RCC 7860 (cell line): ENCODE data around the gene ITPA.

ENCODE experiments used
- DNase-seq: peaks from one replicate; pipeline ENCODE4 v3.0.0-alpha.2; 2015; ENCODE audit warnings: low spot score
- FAIRE-seq: peaks from 2 replicates; lab custom pipeline; 2012; peaks lifted over from hg19 to GRCh38; lab: Jason Lieb, UNC

Gene ITPA

DNA sequence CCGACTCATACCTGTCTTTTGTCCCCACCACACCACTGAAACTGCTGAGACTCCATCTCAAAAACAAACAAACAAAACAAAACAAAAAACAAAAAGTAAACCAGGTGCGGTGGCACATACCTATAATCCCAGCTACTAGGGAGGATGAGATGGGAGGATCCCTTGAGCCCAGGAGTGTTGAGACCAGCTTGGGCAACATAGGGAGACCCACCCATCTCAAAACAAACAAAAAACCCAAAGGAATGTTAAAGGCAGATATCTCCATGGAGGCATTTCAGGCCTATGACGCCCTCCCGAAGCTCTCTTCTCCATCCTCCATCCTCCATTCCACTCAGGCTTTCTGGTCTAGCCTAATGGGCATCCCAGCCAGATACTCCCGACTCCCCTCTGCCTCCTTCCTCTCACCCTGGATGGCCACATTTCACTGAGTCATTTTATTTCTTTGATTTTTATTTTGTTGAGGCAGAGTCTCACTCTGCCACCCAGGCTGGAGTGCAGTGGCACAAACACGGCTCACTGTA, 32.9 kb downstream of the ITPA start:
- DNase-seq: no peak
- no peak for FAIRE-seq

GRCh38 chr20:3243718-3244358, 34.5 kb downstream of the ITPA start:
- DNase-seq (no peak), FAIRE-seq (no peak)

DNA sequence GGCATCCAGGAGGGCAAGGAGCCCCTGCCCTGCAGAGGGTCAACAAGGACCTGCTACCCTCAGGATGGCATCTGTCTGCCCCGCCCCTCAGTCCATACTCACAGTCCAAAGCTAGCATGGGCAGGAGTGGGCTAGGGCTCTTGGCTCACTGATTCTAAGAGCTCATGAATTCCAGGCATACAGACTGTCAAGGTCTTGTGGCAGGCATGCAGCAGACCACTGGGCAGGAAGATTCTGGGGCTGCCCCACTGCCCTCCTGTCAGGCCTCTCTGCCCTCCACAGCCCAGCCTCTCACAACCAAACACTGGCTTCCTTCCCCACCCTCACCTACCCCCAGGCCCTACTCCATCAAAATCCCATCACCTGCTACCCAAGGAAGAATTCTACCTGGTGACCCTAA, 35.3 kb downstream of the ITPA start:
- DNase-seq (no peak), FAIRE-seq (no peak)

- FAIRE-seq (no peak), DNase-seq (no peak)
Measured at GRCh38 chr20:3245156-3245555, 35.9 kb downstream of the ITPA start.

DNA sequence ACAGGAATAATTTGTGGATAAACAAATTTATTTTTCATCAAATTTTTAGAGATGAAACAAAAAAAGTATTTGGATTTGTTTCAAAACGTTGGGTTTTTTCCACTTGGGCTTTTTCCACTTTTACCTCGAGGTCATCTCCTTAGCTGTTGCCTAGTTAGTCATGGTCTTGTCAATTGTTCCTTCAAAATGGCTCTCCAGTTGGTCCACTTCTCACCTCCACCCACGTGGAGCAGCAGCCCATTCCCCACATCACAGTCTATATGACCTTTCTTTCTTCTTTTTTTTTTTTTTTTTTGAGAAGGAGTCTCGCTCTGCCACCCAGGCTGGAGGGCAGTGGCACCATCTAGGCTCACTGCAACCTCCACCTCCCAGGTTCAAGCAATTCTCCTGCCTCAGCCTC, 36.4 kb downstream of the ITPA start:
- no peak for DNase-seq
- no peak for FAIRE-seq

- FAIRE-seq (no peak), DNase-seq (no peak)
Measured at GRCh38 chr20:3246682-3247081, 37.4 kb downstream of the ITPA start.

DNA sequence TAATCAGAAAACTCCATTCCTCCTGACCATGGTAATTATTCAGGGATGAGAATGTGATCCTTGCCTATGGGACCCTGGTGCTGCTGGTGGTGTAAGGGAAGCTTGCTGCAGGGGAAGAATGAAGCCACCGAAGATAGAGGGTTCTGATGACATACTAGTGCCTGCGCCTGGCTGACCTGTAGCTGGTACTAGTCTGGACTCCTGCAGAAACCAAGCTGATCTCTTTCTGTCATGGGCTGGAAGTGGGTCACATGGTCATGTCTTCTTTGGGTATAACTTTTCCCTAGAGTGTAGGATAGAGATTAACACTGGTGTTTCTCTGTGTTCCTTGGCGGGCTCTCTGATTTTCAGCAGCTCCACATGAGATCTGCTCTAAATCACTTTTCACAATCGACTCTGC, 38.3 kb downstream of the ITPA start:
- FAIRE-seq (no peak), DNase-seq (no peak)

DNA sequence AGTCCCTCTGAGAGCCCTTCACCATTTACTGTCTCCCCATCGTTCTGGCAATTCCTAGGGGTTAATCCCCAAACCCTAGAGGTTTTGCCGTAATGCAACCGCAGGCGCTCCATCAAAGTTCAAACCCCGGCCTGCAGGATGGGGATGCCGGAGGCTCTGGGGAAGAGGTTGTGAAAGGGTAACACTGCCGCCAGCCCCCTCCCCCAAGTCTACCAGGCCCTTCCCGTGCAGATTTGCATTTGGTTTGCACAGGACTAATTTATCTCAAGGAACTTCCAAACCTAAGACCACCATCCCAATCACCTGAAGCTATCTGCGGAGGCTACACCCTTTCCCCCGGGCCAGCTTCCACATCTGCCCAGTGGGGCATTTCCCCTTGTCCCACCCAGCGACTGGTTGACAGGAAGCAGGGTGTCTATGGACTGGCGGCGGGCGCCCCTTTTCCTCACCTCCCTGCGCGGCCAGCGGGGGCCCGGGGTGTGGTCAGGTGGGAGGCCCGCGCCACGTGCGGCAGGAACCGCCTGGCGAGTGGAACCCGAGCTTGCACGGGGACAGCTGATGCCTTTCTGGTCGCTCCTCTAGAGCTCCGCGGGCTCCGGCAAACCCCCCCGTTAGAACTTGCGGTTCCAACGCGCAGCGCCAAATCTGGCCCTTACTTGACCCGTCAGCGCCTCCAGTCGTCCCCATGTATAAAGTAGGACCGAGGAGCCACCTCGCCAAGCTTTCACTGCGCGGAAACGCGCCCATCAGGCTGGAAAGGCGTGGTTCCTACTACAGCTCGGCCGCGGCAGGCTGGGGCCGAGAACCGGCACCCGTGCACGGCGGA, 39.1 kb downstream of the ITPA start:
- FAIRE-seq: no peak
- DNase-seq: no peak

DNA sequence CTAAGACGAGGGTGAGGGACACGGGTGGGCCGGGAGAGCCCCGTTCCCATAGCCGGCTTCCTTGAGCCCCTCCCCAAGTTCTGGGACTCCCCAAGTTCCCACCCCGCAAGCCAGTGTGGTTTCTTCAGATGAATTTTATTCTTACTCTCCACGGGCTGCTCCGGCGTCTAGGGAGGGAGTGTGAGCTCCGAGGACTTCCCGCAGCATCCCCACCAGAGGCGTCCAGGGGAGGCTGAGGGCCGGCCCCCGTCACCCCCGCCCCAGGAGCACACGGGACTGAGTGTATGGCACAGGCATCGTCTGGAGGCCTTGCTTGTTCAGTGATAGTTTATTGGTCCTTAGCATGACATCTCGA, 39.7 kb downstream of the ITPA start:
- no peak for DNase-seq
- FAIRE-seq: no peak

DNA sequence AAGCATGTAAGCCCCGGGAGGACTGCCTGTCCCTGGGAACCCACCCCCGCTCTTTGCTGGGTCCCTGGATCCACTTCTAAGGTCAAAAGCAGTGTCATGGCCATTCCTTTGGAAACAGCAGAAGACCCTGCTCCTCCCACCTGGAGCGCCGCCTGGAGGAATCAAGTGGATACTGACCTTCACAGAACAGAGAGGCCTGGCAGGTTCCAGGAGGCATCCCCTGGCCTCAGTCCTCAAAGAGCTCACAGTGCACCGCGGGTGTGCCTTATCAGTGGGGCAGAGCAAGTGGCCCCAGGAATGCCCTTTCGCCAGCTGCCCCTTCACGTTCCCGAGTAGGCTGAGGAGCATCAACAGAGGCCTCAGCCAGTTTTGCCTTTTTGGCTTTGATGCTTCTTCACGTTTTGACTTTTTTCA, 40.8 kb downstream of the ITPA start:
- DNase-seq: no peak
- no peak for FAIRE-seq

GRCh38 chr20:3251806-3252205, 42.5 kb downstream of the ITPA start:
- DNase-seq (no peak), FAIRE-seq (no peak)

- FAIRE-seq (no peak), DNase-seq (no peak)
Measured at GRCh38 chr20:3255728-3256127, 46.4 kb downstream of the ITPA start.

GRCh38 chr20:3258429-3258828, 49.1 kb downstream of the ITPA start:
- FAIRE-seq (no peak), DNase-seq (no peak)

- no peak for FAIRE-seq
Measured at GRCh38 chr20:3262566-3262965, 53.3 kb downstream of the ITPA start.

DNA sequence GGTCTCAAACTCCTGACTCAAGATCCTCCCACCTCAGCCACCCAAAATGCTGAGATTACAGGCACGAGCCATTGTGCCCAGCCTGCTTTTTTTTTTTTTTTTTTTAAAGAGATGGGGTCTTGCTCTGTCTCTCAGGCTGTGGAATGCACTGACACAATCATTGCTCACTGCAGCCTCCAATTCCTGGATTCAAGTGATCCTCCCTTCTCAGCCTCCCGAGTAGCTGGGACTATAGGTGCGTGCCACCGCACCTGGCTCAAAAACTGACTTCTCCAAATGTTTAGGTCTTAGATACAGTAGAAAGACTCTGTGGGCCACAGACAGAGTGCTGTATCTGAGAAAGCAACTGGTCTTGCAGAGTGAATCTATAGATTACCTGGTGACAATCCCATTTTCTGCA, 60.8 kb downstream of the ITPA start:
- FAIRE-seq (no peak), DNase-seq (no peak)

More at GRCh38 chr20:3262566-3262965, 53.3 kb downstream of the ITPA start:
- DNase-seq: peak; percentile 3

- DNase-seq: no peak
- no peak for FAIRE-seq
Measured at GRCh38 chr20:3273371-3273770, 64.1 kb downstream of the ITPA start.
